HFFc6 (cell line): ENCODE measurements around the gene MRPS6. TPM values are rescaled to one million over a fixed set of nuclear protein-coding genes. Genes with fewer than 3 reads are reported as not detected.

Experiments used
- DNase-seq: peaks from one replicate; pipeline ENCODE4 v3.0.0-alpha.2; 2018
- H3K27ac Mint-ChIP-seq: 2 replicates; pipeline ENCODE4 v1.8.0; 2020; ENCODE audit warnings: mild to moderate bottlenecking, mixed read lengths
- H3K27me3 Mint-ChIP-seq: 2 replicates; pipeline ENCODE4 v1.8.0; 2021; ENCODE audit warnings: mild to moderate bottlenecking, moderate library complexity, mixed read lengths; ENCODE audit not compliant: insufficient read depth
- H3K36me3 Mint-ChIP-seq: 2 replicates; pipeline ENCODE4 v1.8.0; 2021; ENCODE audit warnings: low read depth, mixed read lengths
- H3K4me1 Mint-ChIP-seq: 2 replicates; pipeline ENCODE4 v1.8.0; 2020; ENCODE audit warnings: low read depth, mixed read lengths
- H3K4me3 Mint-ChIP-seq: 2 replicates; pipeline ENCODE4 v1.8.0; 2020; ENCODE audit warnings: mild to moderate bottlenecking, moderate library complexity, mixed read lengths
- H3K9me3 Mint-ChIP-seq: 2 replicates; pipeline ENCODE4 v1.8.0; 2020; ENCODE audit warnings: mild to moderate bottlenecking, mixed read lengths
- total RNA-seq, 6 experiments: library from RNA; stranded (reverse); fragmentation: NEBNext Ultra II Directional; extraction: Animal tissue kit (Norgen Biotek cat#: 25700); gene quantifications; 2 replicates in 1 of 6; 3 replicates in 5 of 6; pipeline ENCODE4 v1.2.3, GENCODE V29; 2021
- TF ChIP-seq, protein P1 (sequence below): fragments of 200-600 bp; sonication (generic); IDR thresholded peaks from 2 replicates; pipeline ENCODE4 v1.5.0; 2021; ENCODE audit warnings: antibody characterized with exemption, mild to moderate bottlenecking

Gene MRPS6
- total RNA-seq, 6 experiments from 2014 or later = 57.1 to 89.6 (median 62.8) TPM

- Mint-ChIP-seq H3K9me3 (no peaks in the 10 kb centered on the region), H3K27ac (no peak overlapping the region), H3K4me3 (no peak overlapping the region), H3K4me1 (peaks cover 42% of the 10 kb centered on the region), H3K27me3 (no peaks in the 10 kb centered on the region), H3K36me3 (peaks cover 31% of the 10 kb centered on the region)
- TF ChIP-seq, protein P1, sequence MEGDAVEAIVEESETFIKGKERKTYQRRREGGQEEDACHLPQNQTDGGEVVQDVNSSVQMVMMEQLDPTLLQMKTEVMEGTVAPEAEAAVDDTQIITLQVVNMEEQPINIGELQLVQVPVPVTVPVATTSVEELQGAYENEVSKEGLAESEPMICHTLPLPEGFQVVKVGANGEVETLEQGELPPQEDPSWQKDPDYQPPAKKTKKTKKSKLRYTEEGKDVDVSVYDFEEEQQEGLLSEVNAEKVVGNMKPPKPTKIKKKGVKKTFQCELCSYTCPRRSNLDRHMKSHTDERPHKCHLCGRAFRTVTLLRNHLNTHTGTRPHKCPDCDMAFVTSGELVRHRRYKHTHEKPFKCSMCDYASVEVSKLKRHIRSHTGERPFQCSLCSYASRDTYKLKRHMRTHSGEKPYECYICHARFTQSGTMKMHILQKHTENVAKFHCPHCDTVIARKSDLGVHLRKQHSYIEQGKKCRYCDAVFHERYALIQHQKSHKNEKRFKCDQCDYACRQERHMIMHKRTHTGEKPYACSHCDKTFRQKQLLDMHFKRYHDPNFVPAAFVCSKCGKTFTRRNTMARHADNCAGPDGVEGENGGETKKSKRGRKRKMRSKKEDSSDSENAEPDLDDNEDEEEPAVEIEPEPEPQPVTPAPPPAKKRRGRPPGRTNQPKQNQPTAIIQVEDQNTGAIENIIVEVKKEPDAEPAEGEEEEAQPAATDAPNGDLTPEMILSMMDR = no peak
- DNase-seq = no peak
Measured at GRCh38 chr21:34100790-34101189, 27.4 kb downstream of the MRPS6 start.

GRCh38 chr21:34105947-34106541 is 32.7 kb downstream of the MRPS6 start:
- H3K36me3 Mint-ChIP-seq = peaks cover 14% of the 10 kb centered on the region
- TF ChIP-seq, protein P1 = no peak
- H3K4me1 Mint-ChIP-seq = peaks cover 28% of the 10 kb centered on the region
- H3K27me3 Mint-ChIP-seq = no peaks in the 10 kb centered on the region; the same call in 1 of the 2 replicates
- no peak overlapping the region for H3K27ac Mint-ChIP-seq
- no peaks in the 10 kb centered on the region for H3K9me3 Mint-ChIP-seq
- no peak overlapping the region for H3K4me3 Mint-ChIP-seq
- DNase-seq = no peak

DNA sequence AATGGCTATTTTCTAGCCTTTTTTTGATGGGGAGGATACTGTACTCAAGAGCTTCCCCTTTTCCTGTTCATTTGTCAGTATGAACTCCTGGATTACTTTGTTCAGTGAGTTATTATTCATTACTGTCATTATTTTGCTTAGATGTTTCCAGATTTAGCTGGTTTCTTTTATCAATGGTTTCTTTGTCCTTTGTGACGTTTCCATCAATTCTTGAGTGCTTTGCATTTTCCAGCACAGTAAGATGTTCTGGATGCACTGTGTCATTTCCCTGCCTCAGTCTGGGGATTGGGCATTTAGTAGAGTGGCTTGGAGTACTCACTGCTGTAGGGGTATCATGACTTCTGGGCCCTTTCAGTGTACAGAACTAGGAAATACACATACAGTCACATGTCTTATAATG is 34.2 kb downstream of the MRPS6 start:
- TF ChIP-seq, protein P1 = no peak
- H3K4me1 Mint-ChIP-seq = peaks cover 17% of the 10 kb centered on the region
- DNase-seq = no peak
- H3K36me3 Mint-ChIP-seq = peaks cover 22% of the 10 kb centered on the region
- H3K9me3 Mint-ChIP-seq = no peaks in the 10 kb centered on the region
- H3K27me3 Mint-ChIP-seq = no peaks in the 10 kb centered on the region; the same call in 1 of the 2 replicates
- no peak overlapping the region for H3K4me3 Mint-ChIP-seq
- H3K27ac Mint-ChIP-seq = no peak overlapping the region

GRCh38 chr21:34109075-34109474 is 35.7 kb downstream of the MRPS6 start:
- peaks cover 29% of the 10 kb centered on the region for H3K4me1 Mint-ChIP-seq
- no peaks in the 10 kb centered on the region for H3K9me3 Mint-ChIP-seq
- DNase-seq = no peak
- no peak overlapping the region for H3K27ac Mint-ChIP-seq
- H3K27me3 Mint-ChIP-seq = no peaks in the 10 kb centered on the region; the same call in none of the 2 replicates
- peaks cover 25% of the 10 kb centered on the region for H3K36me3 Mint-ChIP-seq
- TF ChIP-seq, protein P1 = no peak
- H3K4me3 Mint-ChIP-seq = no peak overlapping the region

DNA sequence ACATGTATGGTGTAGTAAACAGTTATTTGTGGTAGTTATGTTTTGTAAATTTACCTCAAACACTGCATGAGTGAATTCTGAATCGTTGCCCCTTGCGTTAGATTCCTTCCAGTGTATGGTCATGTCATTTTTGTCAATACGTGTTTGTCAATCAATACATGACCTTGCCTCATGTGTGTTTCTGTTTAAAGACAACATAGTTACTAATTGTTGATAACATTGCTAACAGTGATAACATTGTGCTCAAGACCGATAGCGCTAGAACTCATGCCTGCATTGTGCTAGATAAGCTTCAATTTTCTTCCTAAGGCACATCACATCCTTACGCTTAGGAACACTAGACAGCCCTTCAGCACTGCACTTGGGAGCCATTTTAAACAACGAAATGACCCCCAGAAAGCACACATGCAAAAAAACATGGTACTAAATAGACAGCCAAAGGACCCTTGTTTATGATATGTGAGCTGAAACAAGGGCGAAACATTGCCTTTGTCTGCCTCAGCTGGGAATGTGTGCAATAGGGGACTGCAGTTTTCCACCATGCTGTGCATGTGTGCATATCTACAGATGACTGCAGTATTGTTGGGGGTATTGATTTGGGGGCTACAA is 37.3 kb downstream of the MRPS6 start:
- H3K36me3 Mint-ChIP-seq = peaks cover 26% of the 10 kb centered on the region
- no peaks in the 10 kb centered on the region for H3K9me3 Mint-ChIP-seq
- TF ChIP-seq, protein P1 = no peak
- H3K27me3 Mint-ChIP-seq = no peaks in the 10 kb centered on the region; the same call in none of the 2 replicates
- no peak for DNase-seq
- H3K4me1 Mint-ChIP-seq = peaks cover 29% of the 10 kb centered on the region
- H3K27ac Mint-ChIP-seq = no peak overlapping the region
- H3K4me3 Mint-ChIP-seq = no peak overlapping the region
